Liver (tissue), 3 donors: Measurements from ENCODE around the gene NOTCH1.

ENCODE experiments used
- FOXA1 ChIP-seq: IDR thresholded peaks from 2 replicates; pipeline ENCODE4 v1.6.1; 2016; ENCODE audit warnings: antibody characterized with exemption
- GABPA ChIP-seq, 2 donors: IDR thresholded peaks in 1 of 2; conservative IDR thresholded peaks in 1 of 2; 2 replicates each; pipeline ENCODE4 v1.6.1; 2016; ENCODE audit warnings: antibody characterized with exemption in 2 of 2, mild to moderate bottlenecking in 1 of 2, moderate library complexity in 1 of 2
- JUND ChIP-seq, 2 donors: IDR thresholded peaks; 2 replicates each; pipeline ENCODE4 v1.6.1; 2016; ENCODE audit warnings: antibody characterized with exemption in 2 of 2
- RAD21 ChIP-seq, 2 donors: IDR thresholded peaks; 2 replicates each; pipeline ENCODE4 v1.6.1; 2016; ENCODE audit warnings: antibody characterized with exemption in 2 of 2, mild to moderate bottlenecking in 2 of 2
- SP1 ChIP-seq: IDR thresholded peaks from 2 replicates; pipeline ENCODE4 v1.6.1; 2018; ENCODE audit warnings: antibody characterized with exemption, mild to moderate bottlenecking
- YY1 ChIP-seq: IDR thresholded peaks from 2 replicates; pipeline ENCODE4 v1.6.1; 2016; ENCODE audit warnings: antibody characterized with exemption, mild to moderate bottlenecking
- TF ChIP-seq, protein P1 (sequence below): fragments of 150-350 bp; IDR thresholded peaks from 2 replicates; pipeline ENCODE4 v1.5.1; 2017; ENCODE audit warnings: improper control_type of control experiment, low read depth, low read length; ENCODE audit not compliant: missing input control
- TF ChIP-seq, protein P2 (sequence below): IDR thresholded peaks from 2 replicates; pipeline ENCODE4 v1.6.1; 2016; ENCODE audit warnings: antibody characterized with exemption, mild to moderate bottlenecking
- TF ChIP-seq, protein P3 (sequence below): IDR thresholded peaks from 2 replicates; pipeline ENCODE4 v1.6.1; 2016; ENCODE audit warnings: antibody characterized with exemption
- donor health status: healthy.
- donor health status: healthy.

GRCh38 chr9:136530461-136531089 is 15.3 kb downstream of the NOTCH1 start:
- TF ChIP-seq, protein P1, sequence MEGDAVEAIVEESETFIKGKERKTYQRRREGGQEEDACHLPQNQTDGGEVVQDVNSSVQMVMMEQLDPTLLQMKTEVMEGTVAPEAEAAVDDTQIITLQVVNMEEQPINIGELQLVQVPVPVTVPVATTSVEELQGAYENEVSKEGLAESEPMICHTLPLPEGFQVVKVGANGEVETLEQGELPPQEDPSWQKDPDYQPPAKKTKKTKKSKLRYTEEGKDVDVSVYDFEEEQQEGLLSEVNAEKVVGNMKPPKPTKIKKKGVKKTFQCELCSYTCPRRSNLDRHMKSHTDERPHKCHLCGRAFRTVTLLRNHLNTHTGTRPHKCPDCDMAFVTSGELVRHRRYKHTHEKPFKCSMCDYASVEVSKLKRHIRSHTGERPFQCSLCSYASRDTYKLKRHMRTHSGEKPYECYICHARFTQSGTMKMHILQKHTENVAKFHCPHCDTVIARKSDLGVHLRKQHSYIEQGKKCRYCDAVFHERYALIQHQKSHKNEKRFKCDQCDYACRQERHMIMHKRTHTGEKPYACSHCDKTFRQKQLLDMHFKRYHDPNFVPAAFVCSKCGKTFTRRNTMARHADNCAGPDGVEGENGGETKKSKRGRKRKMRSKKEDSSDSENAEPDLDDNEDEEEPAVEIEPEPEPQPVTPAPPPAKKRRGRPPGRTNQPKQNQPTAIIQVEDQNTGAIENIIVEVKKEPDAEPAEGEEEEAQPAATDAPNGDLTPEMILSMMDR = no peak
- TF ChIP-seq, protein P2, sequence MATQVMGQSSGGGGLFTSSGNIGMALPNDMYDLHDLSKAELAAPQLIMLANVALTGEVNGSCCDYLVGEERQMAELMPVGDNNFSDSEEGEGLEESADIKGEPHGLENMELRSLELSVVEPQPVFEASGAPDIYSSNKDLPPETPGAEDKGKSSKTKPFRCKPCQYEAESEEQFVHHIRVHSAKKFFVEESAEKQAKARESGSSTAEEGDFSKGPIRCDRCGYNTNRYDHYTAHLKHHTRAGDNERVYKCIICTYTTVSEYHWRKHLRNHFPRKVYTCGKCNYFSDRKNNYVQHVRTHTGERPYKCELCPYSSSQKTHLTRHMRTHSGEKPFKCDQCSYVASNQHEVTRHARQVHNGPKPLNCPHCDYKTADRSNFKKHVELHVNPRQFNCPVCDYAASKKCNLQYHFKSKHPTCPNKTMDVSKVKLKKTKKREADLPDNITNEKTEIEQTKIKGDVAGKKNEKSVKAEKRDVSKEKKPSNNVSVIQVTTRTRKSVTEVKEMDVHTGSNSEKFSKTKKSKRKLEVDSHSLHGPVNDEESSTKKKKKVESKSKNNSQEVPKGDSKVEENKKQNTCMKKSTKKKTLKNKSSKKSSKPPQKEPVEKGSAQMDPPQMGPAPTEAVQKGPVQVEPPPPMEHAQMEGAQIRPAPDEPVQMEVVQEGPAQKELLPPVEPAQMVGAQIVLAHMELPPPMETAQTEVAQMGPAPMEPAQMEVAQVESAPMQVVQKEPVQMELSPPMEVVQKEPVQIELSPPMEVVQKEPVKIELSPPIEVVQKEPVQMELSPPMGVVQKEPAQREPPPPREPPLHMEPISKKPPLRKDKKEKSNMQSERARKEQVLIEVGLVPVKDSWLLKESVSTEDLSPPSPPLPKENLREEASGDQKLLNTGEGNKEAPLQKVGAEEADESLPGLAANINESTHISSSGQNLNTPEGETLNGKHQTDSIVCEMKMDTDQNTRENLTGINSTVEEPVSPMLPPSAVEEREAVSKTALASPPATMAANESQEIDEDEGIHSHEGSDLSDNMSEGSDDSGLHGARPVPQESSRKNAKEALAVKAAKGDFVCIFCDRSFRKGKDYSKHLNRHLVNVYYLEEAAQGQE = no peak
- TF ChIP-seq YY1 (no peak), GABPA (IDR thresholded peaks at IDR 0.05 in 1 of 2, conservative IDR thresholded peaks at IDR 0.05 in 1 of 2) (no peak), SP1 (no peak), JUND (IDR thresholded peaks at IDR 0.05) (no peak), FOXA1 (no peak), RAD21 (IDR thresholded peaks at IDR 0.05) (no peak)
- TF ChIP-seq, protein P3, sequence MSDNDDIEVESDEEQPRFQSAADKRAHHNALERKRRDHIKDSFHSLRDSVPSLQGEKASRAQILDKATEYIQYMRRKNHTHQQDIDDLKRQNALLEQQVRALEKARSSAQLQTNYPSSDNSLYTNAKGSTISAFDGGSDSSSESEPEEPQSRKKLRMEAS = no peak
